ENCODE results near the gene SLCO3A1. TPM values are rescaled to one million over a fixed set of nuclear protein-coding genes. Genes with fewer than 3 reads are reported as not detected.
A peak's percentile ranks its signal among the peaks of the same experiment; 100 is the strongest.

The SLCO3A1 gene
- total RNA-seq, 3 donors from 2014 or later = 8.5 to 14.1 (median 13.6) TPM

- no peak overlapping the region for H3K27ac ChIP-seq
- H3K27me3 ChIP-seq = no peaks in the 10 kb centered on the region
- no peak for DNase-seq (ENCODE audit: low spot score in 2 of 2)
- intact Hi-C loops (cut with DNase I; ENCODE audit: low total_unique reads) = no loop called here
- TF ChIP-seq POLR2AphosphoS5 (IDR thresholded peaks at IDR 0.05) = no peak
- H3K36me3 ChIP-seq = no peaks in the 10 kb centered on the region
- no peaks in the 10 kb centered on the region for H3K4me1 ChIP-seq
- H3K4me3 ChIP-seq = no peak overlapping the region
- no peaks in the 10 kb centered on the region for H3K9me3 ChIP-seq
These were observed 288.1 kb downstream of the SLCO3A1 start for GRCh38 chr15:92141607-92142006.

DNA sequence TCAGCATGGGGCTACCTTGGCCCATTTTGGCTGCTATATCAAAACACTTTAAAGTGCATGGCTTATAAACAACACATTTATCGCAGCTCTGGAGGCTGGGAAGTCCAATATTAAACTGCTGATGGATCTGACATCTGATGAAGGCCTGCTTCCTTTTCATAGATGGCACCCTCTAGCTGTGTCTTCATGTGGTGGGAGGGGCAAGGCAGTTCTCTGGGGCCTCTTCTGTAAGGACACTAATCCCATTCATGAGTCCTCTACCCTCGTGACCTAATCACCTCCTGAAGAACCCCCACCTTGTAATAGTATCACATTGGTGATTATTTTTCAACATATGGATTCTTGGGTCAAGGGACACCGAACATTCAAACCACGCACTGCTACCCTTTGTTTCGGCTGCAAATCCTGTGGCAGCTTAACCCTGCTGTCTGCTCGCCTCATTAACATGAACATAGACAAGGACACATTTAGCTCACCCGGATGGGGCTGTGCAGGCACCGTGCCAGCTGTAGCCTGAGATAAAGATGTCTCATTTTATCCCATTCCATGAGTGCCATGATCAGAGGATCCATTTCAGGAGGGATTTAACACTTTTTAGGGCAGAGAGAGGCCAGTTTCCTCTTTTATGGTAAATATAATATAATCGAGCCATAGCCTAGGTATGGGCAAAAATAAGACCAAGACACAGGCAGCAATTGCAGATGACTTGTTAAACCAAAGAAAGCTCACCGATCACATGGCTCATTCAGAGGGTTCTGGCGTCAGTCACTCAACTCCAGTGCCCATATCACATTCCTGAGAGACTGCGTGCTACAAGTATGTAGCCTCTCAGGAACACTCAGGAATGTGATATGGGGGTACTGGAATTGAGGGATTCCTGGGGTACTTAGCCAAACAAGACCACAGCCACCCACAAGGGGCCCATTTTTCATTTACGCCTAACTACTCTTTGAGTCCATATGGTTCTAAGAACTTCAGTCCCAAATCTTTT, 289.0 kb downstream of the SLCO3A1 start:
- no peaks in the 10 kb centered on the region for H3K4me1 ChIP-seq
- H3K27me3 ChIP-seq = no peaks in the 10 kb centered on the region
- TF ChIP-seq POLR2A (IDR thresholded peaks at IDR 0.05) = no peak
- no peak for TF ChIP-seq POLR2AphosphoS5 (IDR thresholded peaks at IDR 0.05)
- no peak overlapping the region for H3K4me3 ChIP-seq
- no peak overlapping the region for H3K27ac ChIP-seq
- H3K9me3 ChIP-seq = no peaks in the 10 kb centered on the region
- no peak for DNase-seq (ENCODE audit: low spot score in 2 of 2)
- intact Hi-C loops (cut with DNase I; ENCODE audit: low total_unique reads) = no loop called here
- H3K36me3 ChIP-seq = no peaks in the 10 kb centered on the region

- intact Hi-C loops (cut with DNase I; ENCODE audit: low total_unique reads) = no loop called here
- Histone ChIP-seq H3K9me3 (no peaks in the 10 kb centered on the region), H3K4me3 (no peak overlapping the region), H3K4me1 (no peaks in the 10 kb centered on the region), H3K36me3 (no peaks in the 10 kb centered on the region), H3K27me3 (no peaks in the 10 kb centered on the region), H3K27ac (no peak overlapping the region)
- no peak for DNase-seq (ENCODE audit: low spot score in 2 of 2)
- TF ChIP-seq CTCF (IDR thresholded peaks at IDR 0.05) (no peak), POLR2A (IDR thresholded peaks at IDR 0.05) (no peak), POLR2AphosphoS5 (IDR thresholded peaks at IDR 0.05) (no peak)
These were observed 290.3 kb downstream of the SLCO3A1 start for GRCh38 chr15:92143765-92144164.

DNA sequence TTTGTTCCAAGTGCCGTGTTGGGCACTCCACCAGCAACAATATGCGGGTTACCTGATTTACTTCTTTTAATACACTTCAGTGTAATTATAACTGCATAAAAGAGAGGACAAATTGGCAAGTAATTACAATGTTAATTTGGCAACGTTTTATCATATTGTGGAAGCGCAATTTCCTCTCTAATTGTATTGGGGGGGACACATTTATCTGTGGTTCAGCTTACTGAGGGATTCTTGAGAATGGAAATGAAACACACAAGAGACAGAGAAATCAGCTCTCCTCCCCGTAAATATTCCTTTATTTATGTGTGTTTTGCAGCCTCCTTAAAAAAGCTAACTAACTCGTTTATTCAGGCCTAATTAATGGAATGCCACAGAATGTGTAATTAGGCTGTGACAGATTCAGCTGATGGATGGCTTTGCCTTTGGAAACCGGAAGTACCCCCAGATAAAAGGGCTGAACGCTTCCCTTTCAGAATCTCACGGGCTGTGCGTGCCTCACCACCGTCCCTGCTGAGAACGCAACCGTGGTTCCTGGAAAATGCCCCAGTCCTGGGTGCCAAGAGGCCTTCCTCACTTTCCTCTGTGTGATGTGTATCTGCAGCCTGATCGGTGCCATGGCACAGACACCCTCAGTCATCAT, 293.1 kb downstream of the SLCO3A1 start:
- TF ChIP-seq CTCF (IDR thresholded peaks at IDR 0.05) (no peak), POLR2AphosphoS5 (IDR thresholded peaks at IDR 0.05) (no peak), POLR2A (IDR thresholded peaks at IDR 0.05) (no peak)
- Histone ChIP-seq H3K9me3 (no peaks in the 10 kb centered on the region), H3K4me3 (no peak overlapping the region), H3K4me1 (no peaks in the 10 kb centered on the region), H3K27me3 (no peaks in the 10 kb centered on the region), H3K36me3 (no peaks in the 10 kb centered on the region), H3K27ac (no peak overlapping the region)
- DNase-seq (ENCODE audit: low spot score in 2 of 2) = no peak
- intact Hi-C loops (cut with DNase I; ENCODE audit: low total_unique reads) = no loop called here

DNA sequence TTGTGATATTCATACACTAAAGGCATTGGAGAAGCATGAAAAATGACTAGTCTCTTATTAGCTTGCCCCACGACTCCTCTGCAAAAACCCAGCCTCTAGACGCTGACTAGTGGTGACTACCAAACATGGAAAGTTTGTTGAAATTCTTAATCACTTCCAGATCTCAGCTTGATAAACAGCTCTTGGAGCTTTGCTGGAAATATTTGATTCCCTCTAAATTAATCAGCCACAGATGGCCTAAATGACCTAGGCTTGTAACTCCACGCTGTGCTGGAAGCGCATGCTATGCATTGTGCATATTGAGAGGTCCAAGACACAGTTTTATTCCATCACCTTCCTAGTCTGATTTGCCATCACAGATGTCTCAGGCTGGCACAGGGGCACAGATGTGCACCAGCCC, 295.5 kb downstream of the SLCO3A1 start:
- no peaks in the 10 kb centered on the region for H3K27me3 ChIP-seq
- H3K4me3 ChIP-seq = no peak overlapping the region
- H3K9me3 ChIP-seq = no peaks in the 10 kb centered on the region
- H3K4me1 ChIP-seq = no peaks in the 10 kb centered on the region
- H3K36me3 ChIP-seq = no peaks in the 10 kb centered on the region
- intact Hi-C loops (cut with DNase I; ENCODE audit: low total_unique reads) = no loop called here
- DNase-seq (ENCODE audit: low spot score in 2 of 2) = no peak
- no peak for TF ChIP-seq POLR2AphosphoS5 (IDR thresholded peaks at IDR 0.05)
- TF ChIP-seq CTCF (IDR thresholded peaks at IDR 0.05) = no peak
- H3K27ac ChIP-seq = peak overlapping the region in 1 of 2 donors; percentile 43

GRCh38 chr15:92149465-92149864, 296.0 kb downstream of the SLCO3A1 start:
- no peaks in the 10 kb centered on the region for H3K9me3 ChIP-seq
- H3K27ac ChIP-seq = peak overlapping the region in 1 of 2 donors; percentile 43
- intact Hi-C loops (cut with DNase I; ENCODE audit: low total_unique reads) = no loop called here
- H3K4me3 ChIP-seq = no peak overlapping the region
- DNase-seq (ENCODE audit: low spot score in 2 of 2) = no peak
- no peaks in the 10 kb centered on the region for H3K27me3 ChIP-seq
- H3K36me3 ChIP-seq = no peaks in the 10 kb centered on the region
- TF ChIP-seq POLR2A (IDR thresholded peaks at IDR 0.05) (no peak), POLR2AphosphoS5 (IDR thresholded peaks at IDR 0.05) (no peak), CTCF (IDR thresholded peaks at IDR 0.05) (no peak)
- no peaks in the 10 kb centered on the region for H3K4me1 ChIP-seq
